ENCODE data around the gene ST8SIA4.

Gene ST8SIA4

DNA sequence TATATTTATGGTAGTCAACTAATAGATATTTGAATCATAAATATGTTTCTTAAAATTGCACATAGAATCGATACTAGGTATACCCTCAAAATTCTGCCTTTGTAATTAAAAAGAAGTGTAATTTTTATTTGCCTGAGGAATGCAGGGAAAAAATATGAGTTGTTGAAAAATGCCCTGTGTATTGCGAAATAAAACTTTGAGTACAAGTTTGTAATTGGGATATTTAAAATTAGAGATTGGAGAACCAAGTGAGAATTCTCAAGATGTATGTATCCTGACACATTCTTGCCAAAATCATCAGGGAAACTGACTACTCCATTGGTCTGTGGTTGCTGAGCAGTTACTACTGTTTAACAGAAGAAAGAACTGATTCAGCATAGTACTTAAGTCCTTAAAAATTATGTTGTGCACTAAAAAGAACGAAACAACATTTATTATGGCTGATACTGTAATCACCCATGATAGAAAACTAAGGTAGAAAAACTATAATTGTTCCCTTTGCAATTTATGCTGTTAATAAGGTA is 36.0 kb downstream of the ST8SIA4 start:
- DNase-seq = no peak

DNA sequence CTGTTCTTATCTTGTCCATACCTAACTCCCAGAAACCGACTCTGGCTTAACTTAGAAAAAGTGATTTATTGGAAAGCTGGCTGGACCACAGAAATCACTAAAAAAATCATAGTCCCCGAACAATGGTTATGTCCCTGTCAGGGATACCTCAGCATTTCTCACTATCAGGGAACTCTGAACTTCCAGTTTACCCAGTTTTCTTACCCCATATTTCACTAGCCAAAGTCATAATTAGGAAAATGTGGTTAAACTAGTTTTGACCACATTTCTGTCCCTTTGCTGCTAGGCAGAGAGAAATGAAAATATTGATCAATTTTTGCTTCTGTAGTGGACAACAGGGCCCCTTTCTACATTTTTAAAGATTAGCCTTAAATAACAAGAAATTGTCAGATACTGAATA is 38.2 kb downstream of the ST8SIA4 start:
- DNase-seq = no peak

DNA sequence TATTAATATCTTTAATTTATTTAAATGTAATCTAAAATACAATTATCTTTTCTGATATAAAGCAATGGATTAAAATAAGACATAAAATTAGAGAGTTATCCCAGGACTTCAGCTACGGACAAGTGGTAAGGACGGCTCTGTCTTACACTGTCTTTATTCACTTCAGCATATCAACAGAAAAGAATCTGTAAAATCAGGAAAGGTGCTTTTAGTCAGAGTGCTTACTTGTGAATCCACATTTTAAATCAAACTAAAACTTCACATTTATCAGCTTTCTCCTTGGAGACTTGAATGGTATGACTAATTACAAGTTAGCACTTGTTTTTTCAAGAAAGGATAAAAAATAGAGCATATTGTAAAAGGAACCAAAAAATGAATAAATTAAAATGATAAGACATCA is 39.3 kb downstream of the ST8SIA4 start:
- DNase-seq = no peak

- no peak for DNase-seq
Observed at GRCh38 chr5:100861148-100861547, 41.9 kb downstream of the ST8SIA4 start.

GRCh38 chr5:100860407-100860806 is 42.7 kb downstream of the ST8SIA4 start:
- no peak for DNase-seq

DNA sequence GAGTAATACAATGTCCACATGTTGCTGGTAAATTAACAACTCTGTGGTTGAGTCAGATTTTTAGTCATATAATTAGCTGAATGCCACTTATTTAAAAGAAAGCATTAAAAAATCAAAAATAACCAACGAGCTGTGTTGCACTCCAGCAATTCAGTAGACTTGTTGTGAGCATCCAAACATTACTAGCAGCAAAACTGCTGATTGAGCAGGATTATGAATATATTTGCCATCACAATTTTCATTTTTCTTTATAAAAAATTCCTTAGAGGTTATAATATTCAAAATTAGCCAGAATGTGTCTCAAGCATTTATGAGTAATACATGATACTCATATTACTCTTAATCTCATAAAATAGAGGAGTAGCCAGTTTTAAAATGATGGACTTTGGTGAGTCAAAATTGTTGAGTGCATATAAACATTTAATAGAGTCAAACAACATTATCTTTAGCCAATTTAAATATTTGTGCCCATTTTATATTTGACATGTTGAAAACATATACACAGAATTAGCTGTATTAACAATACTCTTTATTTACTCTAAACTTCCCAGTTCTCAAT is 44.0 kb downstream of the ST8SIA4 start:
- no peak for DNase-seq

DNA sequence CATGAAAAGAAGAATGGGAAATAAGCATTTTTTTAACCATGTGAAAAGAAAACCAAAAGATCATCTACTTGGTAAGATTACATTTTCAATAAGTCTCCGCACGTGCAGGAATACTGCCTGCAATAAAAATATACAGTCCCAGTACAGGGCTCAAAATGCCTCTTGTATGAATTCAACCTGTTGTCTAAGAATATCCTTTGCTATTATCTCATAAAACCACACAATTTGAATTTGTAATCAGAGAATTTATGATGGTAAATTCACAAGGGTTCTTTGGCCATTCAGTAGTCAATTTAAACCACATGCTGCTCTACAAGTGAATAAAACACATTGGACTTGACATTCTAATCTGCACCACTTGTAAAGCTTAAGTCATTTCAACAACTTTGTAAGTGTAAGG is 46.6 kb downstream of the ST8SIA4 start:
- no peak for DNase-seq

DNA sequence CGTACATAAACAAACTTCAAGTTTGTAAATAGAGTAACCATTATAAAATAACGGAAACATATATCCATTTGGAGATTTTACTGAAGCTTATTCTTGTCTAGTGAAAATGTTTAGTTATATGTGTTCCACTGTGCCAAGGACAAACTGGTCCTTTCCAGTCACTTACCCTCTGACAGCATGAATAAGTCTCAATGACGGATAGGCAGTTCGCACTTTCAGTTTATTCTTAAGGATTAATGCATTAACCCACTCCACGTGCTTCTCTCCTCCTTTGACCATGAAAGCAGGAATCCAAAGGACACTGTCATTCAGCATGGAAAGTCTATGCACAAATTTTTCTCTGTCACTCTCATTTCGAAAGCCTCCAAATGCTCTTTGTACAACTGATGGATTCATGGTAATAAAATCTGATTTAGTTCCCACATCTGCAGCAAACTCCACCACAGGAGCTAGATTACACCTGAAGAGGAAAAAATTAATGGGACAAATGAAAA is 47.1 kb downstream of the ST8SIA4 start:
- no peak for DNase-seq

DNA sequence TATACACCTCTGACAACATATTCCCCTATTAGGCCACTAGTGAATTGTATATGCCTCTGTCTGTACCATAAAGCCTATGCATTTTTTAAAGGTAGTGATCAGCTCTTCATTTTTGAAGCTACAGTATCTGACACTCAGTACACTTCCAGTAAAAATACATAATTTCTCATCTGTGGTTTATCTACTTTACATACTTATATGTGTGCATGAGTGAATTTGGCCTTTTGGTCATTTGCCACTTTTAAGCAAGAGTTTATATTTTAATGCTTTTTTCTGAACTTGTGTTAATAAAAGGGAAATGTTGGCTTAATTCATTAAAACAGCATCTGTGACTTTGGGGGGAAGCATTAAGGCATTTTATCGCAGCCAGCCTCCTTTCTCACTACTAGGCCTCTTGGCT is 47.8 kb downstream of the ST8SIA4 start:
- no peak for DNase-seq

- DNase-seq = no peak
Observed at GRCh38 chr5:100854591-100854990, 48.5 kb downstream of the ST8SIA4 start.

- DNase-seq = no peak
Observed at GRCh38 chr5:100853582-100853981, 49.5 kb downstream of the ST8SIA4 start.

GRCh38 chr5:100852988-100853449 is 50.1 kb downstream of the ST8SIA4 start:
- no peak for DNase-seq

GRCh38 chr5:100852051-100852450 is 51.0 kb downstream of the ST8SIA4 start:
- DNase-seq = no peak

DNA sequence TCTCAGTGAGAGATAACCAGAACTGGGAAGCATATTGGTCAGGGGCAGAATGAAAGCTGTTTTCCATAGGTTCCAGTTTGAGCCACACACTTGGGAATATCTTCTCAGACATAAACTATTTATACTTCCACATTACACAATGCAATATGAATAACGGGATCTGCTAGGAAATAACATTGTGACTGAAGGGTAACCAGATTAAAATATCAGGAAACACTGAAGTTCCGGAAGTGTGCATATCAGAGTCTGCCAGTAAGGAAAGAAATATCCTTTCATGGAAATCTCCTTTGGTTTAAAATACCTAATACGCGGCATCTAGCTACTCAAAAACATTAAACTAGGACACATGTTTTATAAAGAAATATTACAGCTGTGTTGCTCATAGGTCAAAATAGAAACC is 56.3 kb downstream of the ST8SIA4 start:
- DNase-seq = no peak

DNA sequence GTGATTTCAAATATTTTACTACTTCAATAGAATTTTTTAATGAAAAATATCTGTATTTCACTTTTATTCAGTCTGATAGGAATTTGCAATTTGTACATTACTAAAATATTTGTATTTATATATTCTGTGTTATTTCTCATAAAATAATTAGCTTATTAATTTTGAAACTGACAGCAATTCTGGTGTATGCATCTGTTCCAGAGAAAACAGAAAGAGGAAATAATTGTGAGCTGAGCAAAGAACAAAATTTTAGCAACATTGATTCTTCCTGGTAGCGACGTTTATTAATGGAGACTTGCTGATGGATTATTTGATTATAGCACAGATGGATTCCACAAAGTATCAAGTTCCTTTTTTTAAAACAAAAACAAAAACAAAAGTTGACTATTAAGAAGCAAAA is 61.0 kb downstream of the ST8SIA4 start:
- no peak for DNase-seq

DNA sequence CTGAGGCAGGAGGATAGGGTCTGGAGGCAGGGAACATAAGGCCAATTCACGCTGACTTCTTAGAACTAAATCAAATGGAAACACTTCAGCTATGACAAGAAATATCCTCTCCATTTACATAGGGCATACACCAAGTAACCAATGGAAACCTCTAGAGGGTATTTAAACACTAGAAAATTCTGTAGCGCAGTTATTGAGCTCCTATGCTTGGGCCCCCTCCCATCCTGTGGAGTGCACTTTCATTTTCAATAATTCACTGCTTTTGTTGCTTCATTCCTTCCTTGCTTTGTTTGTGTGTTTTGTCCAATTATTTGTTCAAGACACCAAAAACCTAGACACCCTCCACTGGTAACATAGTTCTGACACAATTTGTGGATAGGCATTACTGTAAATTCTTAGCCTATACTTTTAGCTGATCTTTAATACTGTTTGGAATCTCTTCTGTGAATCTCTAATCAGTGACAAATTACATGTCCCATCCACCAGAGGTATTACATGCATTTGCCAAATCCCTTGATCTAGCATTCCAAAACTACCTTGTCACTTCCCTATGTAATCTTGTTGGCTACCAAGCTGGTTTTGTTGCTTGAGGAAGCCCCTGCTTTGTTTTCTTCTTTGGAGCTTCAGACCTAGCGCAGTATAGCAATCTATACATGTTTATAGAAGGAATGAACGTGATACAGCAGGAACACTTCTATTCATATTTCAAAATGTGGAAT is 61.6 kb downstream of the ST8SIA4 start:
- DNase-seq = no peak

DNA sequence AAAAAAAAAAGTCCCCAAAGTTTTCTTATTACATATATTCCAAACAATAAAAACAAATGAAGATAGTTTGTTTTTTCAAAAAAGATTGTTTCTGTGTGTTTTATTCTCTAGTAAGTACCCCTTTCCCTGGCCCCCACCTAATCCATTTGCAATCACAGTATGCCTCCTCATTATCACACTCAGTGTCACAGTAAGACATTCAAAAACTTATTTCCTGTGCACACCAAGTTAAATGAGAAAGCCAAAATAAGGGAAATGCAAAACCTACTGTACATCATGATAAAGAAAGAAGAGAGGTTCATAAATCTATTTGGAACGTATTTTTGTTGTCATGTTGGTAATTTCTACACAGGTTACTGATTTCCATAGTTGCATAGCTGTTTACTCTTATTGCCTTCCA is 62.3 kb downstream of the ST8SIA4 start:
- no peak for DNase-seq

DNA sequence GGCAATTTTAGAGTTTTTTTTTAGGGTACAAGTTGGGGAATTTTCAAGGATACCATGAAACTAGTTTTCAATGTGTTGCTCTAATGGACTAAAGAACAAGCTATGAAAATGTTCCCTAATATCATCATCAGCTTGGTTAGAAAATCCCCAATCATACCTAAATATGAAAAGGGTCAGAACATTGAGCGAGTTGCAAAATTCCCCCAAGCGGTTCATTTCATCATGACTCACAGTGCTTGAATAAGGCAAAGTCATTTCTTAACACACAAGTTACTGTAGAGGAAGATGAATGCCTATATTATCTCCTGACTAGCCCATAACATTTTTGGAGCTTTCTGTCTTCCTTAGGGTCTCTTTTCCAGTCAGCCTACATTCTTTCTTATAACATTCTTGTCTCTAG is 62.7 kb downstream of the ST8SIA4 start:
- no peak for DNase-seq

DNA sequence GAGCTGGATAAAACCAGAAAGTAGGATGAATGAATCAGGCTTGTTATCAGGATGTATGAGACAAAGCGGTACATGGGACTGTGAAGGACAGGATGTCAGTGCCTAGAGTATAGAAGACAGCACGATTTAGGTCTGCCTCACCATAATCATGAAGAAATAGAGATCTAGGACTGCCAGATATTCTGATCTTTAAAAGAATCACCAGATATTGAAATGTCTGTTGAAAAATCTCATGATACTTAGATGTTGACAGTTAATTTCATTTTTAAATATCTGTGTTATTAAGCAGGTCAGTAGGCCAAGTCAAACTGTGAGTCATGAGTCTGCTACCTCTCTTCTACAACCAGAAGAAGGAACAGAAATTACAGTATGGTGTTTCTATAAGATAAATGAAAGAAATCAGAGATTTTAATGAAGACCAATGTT is 65.0 kb downstream of the ST8SIA4 start:
- no peak for DNase-seq

DNA sequence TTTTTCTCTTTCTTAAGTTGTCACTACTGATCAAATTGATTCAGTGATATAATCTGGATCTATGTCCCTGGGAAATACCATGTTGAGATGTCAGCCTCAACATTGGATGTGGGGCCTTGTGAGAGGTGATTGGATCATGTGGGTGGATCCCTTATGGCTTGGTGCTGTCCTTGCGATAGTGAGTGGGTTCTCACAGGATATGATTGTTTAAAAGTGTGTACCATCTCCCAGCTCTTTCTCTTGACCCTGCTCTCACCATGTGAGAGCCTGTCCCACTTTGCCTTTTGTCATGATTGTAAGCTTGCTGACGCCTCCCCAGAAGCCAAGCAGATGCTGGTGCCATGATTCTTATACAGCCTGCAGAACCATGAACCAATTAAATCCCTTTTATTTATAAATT is 68.6 kb downstream of the ST8SIA4 start:
- no peak for DNase-seq

GRCh38 chr5:100832252-100833230 is 70.5 kb downstream of the ST8SIA4 start:
- DNase-seq = no peak

GRCh38 chr5:100828898-100829356 is 74.2 kb downstream of the ST8SIA4 start:
- no peak for DNase-seq
